HFF-Myc (cell line): ENCODE data around the gene MAGI1.

Experiments
- DNase-seq: peaks from one replicate; pipeline ENCODE4 v3.0.0-alpha.2; 2011; ENCODE audit warnings: low read depth; ENCODE audit errors: extremely low read depth
- H3K4me3 ChIP-seq: replicated peaks from 2 replicates; pipeline ENCODE4 v1.5.1; 2011; ENCODE audit warnings: low read depth, mild to moderate bottlenecking, control low read depth, low read length
- TF ChIP-seq, protein P1 (sequence below): IDR thresholded peaks from 2 replicates; pipeline ENCODE4 v1.5.1; 2012; ENCODE audit warnings: mild to moderate bottlenecking, low read depth, low read length, control low read depth; ENCODE audit errors: missing control alignments

MAGI1 gene

GRCh38 chr3:65322910-65323309 is 715.8 kb downstream of the MAGI1 start:
- TF ChIP-seq, protein P1, sequence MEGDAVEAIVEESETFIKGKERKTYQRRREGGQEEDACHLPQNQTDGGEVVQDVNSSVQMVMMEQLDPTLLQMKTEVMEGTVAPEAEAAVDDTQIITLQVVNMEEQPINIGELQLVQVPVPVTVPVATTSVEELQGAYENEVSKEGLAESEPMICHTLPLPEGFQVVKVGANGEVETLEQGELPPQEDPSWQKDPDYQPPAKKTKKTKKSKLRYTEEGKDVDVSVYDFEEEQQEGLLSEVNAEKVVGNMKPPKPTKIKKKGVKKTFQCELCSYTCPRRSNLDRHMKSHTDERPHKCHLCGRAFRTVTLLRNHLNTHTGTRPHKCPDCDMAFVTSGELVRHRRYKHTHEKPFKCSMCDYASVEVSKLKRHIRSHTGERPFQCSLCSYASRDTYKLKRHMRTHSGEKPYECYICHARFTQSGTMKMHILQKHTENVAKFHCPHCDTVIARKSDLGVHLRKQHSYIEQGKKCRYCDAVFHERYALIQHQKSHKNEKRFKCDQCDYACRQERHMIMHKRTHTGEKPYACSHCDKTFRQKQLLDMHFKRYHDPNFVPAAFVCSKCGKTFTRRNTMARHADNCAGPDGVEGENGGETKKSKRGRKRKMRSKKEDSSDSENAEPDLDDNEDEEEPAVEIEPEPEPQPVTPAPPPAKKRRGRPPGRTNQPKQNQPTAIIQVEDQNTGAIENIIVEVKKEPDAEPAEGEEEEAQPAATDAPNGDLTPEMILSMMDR = no peak
- no peak overlapping the region for H3K4me3 ChIP-seq
- DNase-seq = no peak

DNA sequence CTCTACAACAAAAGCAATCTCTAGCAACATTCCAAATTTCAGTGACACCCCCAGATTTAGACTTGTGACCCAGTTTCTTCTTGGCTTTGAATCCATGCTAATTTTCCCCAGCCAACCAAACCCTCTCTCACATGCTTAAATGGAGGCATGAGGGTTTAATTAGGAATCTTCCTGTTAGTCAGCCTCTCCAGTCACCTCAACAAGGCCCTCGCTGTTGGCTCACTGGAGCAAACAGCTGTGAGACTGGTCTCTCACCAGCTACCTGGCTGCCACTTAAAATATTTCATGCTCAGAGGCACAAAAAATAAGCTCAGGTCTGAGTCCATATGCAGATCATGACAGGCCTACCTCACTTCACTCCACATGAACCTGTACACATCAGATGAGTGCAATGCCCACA is 720.5 kb downstream of the MAGI1 start:
- no peak for DNase-seq
- TF ChIP-seq, protein P1 = no peak

GRCh38 chr3:65314916-65315315 is 723.8 kb downstream of the MAGI1 start:
- TF ChIP-seq, protein P1 = no peak
- H3K4me3 ChIP-seq = no peak overlapping the region
- DNase-seq = no peak

More for the DNA sequence above, 720.5 kb downstream of the MAGI1 start:
- H3K4me3 ChIP-seq = no peak overlapping the region

DNA sequence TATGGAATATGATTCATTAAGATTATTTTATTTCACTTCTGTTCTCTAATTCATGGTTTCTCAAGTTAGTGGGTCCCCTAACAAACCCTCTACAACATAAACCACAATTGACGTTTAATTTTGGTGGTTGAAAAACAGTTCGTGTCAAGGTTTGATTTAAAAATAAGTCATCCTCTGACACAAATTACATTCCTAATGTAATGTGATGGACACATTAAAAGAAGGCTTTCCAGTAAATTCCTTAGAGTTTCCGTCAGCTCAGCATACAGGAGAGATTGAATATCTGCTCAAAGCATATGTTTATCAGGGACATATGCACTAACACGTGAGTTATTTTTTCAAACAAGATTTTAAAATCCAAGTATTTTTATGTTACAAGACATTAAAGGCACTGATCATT is 724.4 kb downstream of the MAGI1 start:
- DNase-seq = no peak
- no peak overlapping the region for H3K4me3 ChIP-seq
- TF ChIP-seq, protein P1 = no peak

- DNase-seq = no peak
- TF ChIP-seq, protein P1 = no peak
These were observed 725.1 kb downstream of the MAGI1 start for GRCh38 chr3:65313666-65314065.

GRCh38 chr3:65305836-65306235 is 732.9 kb downstream of the MAGI1 start:
- TF ChIP-seq, protein P1 = no peak
- no peak for DNase-seq
- no peak overlapping the region for H3K4me3 ChIP-seq

More at GRCh38 chr3:65313666-65314065, 725.1 kb downstream of the MAGI1 start:
- H3K4me3 ChIP-seq = no peak overlapping the region
